Psoas muscle (tissue), 8 donors: ENCODE measurements around the gene CHIC2. TPM values are rescaled to one million over a fixed set of nuclear protein-coding genes. Genes with fewer than 3 reads are reported as not detected.

ENCODE experiments used
- ATAC-seq, 4 donors: fragments of 200-7000 bp; cut with Tn5 transposase; one replicate each; pipeline ENCODE4 v1.9.1; 2020; ENCODE audit warnings: moderate library complexity in 3 of 4, mild to moderate bottlenecking in 2 of 4
- DNase-seq, 2 donors: peaks; one replicate each; pipeline ENCODE4 v3.0.0-alpha.2; 2020
- H3K27ac ChIP-seq: fragments of 200-600 bp; one replicate; pipeline ENCODE4 v1.8.0; 2022
- H3K27me3 ChIP-seq, 3 donors: fragments of 200-600 bp in 1 of 3; one replicate each; pipeline versions ENCODE4 v1.6.1 to v1.8.0; 2013 to 2022; ENCODE audit warnings: low read length in 2 of 3, mild to moderate bottlenecking in 2 of 3, moderate library complexity in 1 of 3; ENCODE audit not compliant: insufficient read depth in 3 of 3
- H3K36me3 ChIP-seq, 2 donors: fragments of 200-600 bp in 1 of 2; one replicate each; pipeline versions ENCODE4 v1.6.1 to v1.8.0; 2013 to 2022; ENCODE audit warnings: low read depth in 1 of 2, mild to moderate bottlenecking in 1 of 2, moderate library complexity in 1 of 2; ENCODE audit not compliant: insufficient read depth in 1 of 2
- H3K4me1 ChIP-seq: fragments of 200-600 bp; one replicate; pipeline ENCODE4 v1.8.0; 2022
- H3K4me3 ChIP-seq: fragments of 200-600 bp; one replicate; pipeline ENCODE4 v1.8.0; 2022; ENCODE audit warnings: mild to moderate bottlenecking
- H3K9me3 ChIP-seq: fragments of 200-600 bp; one replicate; pipeline ENCODE4 v1.8.0; 2022
- CTCF ChIP-seq: fragments of 200-600 bp; IDR thresholded peaks from one replicate; pipeline ENCODE4 v1.8.0; 2022; ENCODE audit warnings: antibody characterized with exemption
- WGBS, 3 donors: extraction: QIAGEN DNeasy Blood & Tissue Kit; methylation state at CpG; one replicate each; pipeline versions ENCODE4 v1.1.6 to v1.1.7; 2013; 5-methylcytosine and 5-hydroxymethylcytosine counted together
- intact Hi-C, 2 donors: fragments of 100-400 bp; cut with DNase I; formaldehyde crosslinking; loops; one replicate each; pipeline versions ENCODE4 v1.11.0 to v1.14.2; 2022
- polyA plus RNA-seq, 3 donors: library from polyadenylated mRNA; stranded (reverse); fragments of 200-250 nt; gene quantifications; one replicate each; pipeline ENCODE4 v1.2.3, GENCODE V29; 2013
- total RNA-seq, 4 donors: library from RNA; stranded (reverse); fragmentation: NEBNext Ultra II Directional in 2 of 4; extraction: Animal tissue kit (Norgen Biotek cat#: 25700) in 2 of 4; gene quantifications; one replicate each; pipeline versions ENCODE4 v1.2.1 to v1.2.4, GENCODE V29; 2021 to 2023
- donor health status: healthy with polysubstance abuse.
- donor health status: DM: no; HTN: no; CAD: no; lungs with moderate emphysema.
- donor health status: Bipolar disorder and iron deficiency.
- donor health status: healthy.
- donor health status: DM: yes; HTN: yes; CAD: no.
- donor health status: DM: no; HTN: no; CAD: no.
- donor health status: DM: no; HTN: no; CAD: no.
- donor health status: DM: yes; HTN: yes; CAD: no.

Gene CHIC2
- total and polyA plus RNA-seq, 7 donors: 8.6 to 17.4 (median 10.8) TPM

- 52 to 56% (median 54%) methylated on average over 5 of the region's 5 CpGs for WGBS, 3 donors
- peak overlapping the region; percentile 91 for H3K27ac ChIP-seq
These were observed 2.8 kb upstream of the CHIC2 start for GRCh38 chr4:54067166-54067565.

GRCh38 chr4:54066718-54067129 is 2.3 kb upstream of the CHIC2 start:
- 46 to 66% (median 48%) methylated on average over 2 of the region's 2 CpGs for WGBS, 3 donors
- peak overlapping the region; percentile 91 for H3K27ac ChIP-seq
- peaks cover 0 to 2% (median 0%) of the 10 kb centered on the region in 3 donors for H3K27me3 ChIP-seq
- H3K9me3 ChIP-seq: no peaks in the 10 kb centered on the region
- intact Hi-C loops: no loop called here
- TF ChIP-seq CTCF: no peak
- no peak overlapping the region for H3K4me3 ChIP-seq
- no peak for ATAC-seq
- no peak for DNase-seq
- H3K4me1 ChIP-seq: peaks cover 25% of the 10 kb centered on the region
- H3K36me3 ChIP-seq: no peaks in the 10 kb centered on the region

More at GRCh38 chr4:54067166-54067565, 2.8 kb upstream of the CHIC2 start:
- Histone ChIP-seq H3K9me3 (no peaks in the 10 kb centered on the region), H3K4me1 (peaks cover 21% of the 10 kb centered on the region), H3K4me3 (no peak overlapping the region), H3K36me3 (no peaks in the 10 kb centered on the region), H3K27me3 (peaks cover 0 to 2% (median 0%) of the 10 kb centered on the region in 3 donors)
- DNase-seq (peak in 1 of 2 donors; percentile 40), ATAC-seq (no peak)
- intact Hi-C loops: no loop called here
- no peak for TF ChIP-seq CTCF

GRCh38 chr4:54066088-54066415 is 1.6 kb upstream of the CHIC2 start:
- ATAC-seq (no peak), DNase-seq (no peak)
- H3K27ac ChIP-seq: peak overlapping the region; percentile 91
- intact Hi-C loops: no loop called here
- WGBS, 3 donors: 95 to 100% (median 99%) methylated on average over 2 of the region's 2 CpGs
- H3K4me3 ChIP-seq: no peak overlapping the region
- TF ChIP-seq CTCF: no peak
- H3K9me3 ChIP-seq: no peaks in the 10 kb centered on the region
- peaks cover 32% of the 10 kb centered on the region for H3K4me1 ChIP-seq
- H3K36me3 ChIP-seq: no peaks in the 10 kb centered on the region
- H3K27me3 ChIP-seq: peaks cover 0 to 2% (median 0%) of the 10 kb centered on the region in 3 donors

- Histone ChIP-seq H3K27me3 (peaks cover 0 to 2% (median 0%) of the 10 kb centered on the region in 3 donors), H3K4me3 (peak overlapping the region; percentile 97), H3K9me3 (no peaks in the 10 kb centered on the region), H3K36me3 (no peaks in the 10 kb centered on the region), H3K4me1 (peaks cover 38% of the 10 kb centered on the region), H3K27ac (peak overlapping the region; percentile 91)
- intact Hi-C loops: no loop called here
- DNase-seq (no peak), ATAC-seq (no peak)
- TF ChIP-seq CTCF: no peak
- 38 to 51% (median 40%) methylated on average over 6 of the region's 6 CpGs for WGBS, 3 donors
These were observed 1.1 kb upstream of the CHIC2 start for GRCh38 chr4:54065282-54066087.
